ENCODE results near the gene GJB2. TPM values are rescaled to one million over a fixed set of nuclear protein-coding genes. Genes with fewer than 3 reads are reported as not detected.

GJB2 gene
- total RNA-seq, 1 donor from 2014 or later, result not detected

GRCh38 chr13:20148501-20149183 is 44.1 kb downstream of the GJB2 start:
- no peak overlapping the region for H3K27ac Mint-ChIP-seq (ENCODE audit: unreplicated experiment)
- no peaks in the 10 kb centered on the region for H3K9me3 Mint-ChIP-seq
- no peak for DNase-seq (ENCODE audit: low read depth, low spot score)
- H3K4me3 Mint-ChIP-seq, result no peak overlapping the region
- TF ChIP-seq, protein P1, sequence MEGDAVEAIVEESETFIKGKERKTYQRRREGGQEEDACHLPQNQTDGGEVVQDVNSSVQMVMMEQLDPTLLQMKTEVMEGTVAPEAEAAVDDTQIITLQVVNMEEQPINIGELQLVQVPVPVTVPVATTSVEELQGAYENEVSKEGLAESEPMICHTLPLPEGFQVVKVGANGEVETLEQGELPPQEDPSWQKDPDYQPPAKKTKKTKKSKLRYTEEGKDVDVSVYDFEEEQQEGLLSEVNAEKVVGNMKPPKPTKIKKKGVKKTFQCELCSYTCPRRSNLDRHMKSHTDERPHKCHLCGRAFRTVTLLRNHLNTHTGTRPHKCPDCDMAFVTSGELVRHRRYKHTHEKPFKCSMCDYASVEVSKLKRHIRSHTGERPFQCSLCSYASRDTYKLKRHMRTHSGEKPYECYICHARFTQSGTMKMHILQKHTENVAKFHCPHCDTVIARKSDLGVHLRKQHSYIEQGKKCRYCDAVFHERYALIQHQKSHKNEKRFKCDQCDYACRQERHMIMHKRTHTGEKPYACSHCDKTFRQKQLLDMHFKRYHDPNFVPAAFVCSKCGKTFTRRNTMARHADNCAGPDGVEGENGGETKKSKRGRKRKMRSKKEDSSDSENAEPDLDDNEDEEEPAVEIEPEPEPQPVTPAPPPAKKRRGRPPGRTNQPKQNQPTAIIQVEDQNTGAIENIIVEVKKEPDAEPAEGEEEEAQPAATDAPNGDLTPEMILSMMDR (conservative IDR thresholded peaks at IDR 0.05), result no peak
- H3K4me1 Mint-ChIP-seq, result peaks cover 10% of the 10 kb centered on the region
- H3K36me3 Mint-ChIP-seq (ENCODE audit: low read depth), result no peaks in the 10 kb centered on the region
- peaks cover 22% of the 10 kb centered on the region for H3K27me3 Mint-ChIP-seq (ENCODE audit: low read depth)

DNA sequence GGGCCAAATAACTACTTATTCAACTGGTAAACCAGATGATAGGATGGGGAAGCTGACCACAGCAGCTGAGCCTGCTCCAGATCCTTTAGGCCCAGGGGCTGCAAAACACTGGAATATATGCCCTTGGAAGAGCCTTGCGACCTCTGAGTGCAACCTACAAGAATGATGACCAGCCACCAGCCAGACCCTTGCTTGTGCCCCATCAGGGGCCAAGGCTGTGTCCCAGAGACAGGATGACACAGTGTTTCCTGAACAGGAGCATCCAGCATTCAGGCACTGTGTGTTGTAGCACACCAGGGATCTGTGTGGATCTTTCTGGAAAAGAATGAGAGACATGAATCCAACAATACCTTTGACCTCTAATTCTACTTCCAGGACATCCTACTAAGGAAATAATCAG is 46.4 kb downstream of the GJB2 start:
- H3K4me3 Mint-ChIP-seq, result no peak overlapping the region
- no peak overlapping the region for H3K27ac Mint-ChIP-seq (ENCODE audit: unreplicated experiment)
- DNase-seq (ENCODE audit: low read depth, low spot score), result no peak
- peaks cover 10% of the 10 kb centered on the region for H3K27me3 Mint-ChIP-seq (ENCODE audit: low read depth)
- no peaks in the 10 kb centered on the region for H3K36me3 Mint-ChIP-seq (ENCODE audit: low read depth)
- H3K9me3 Mint-ChIP-seq, result no peaks in the 10 kb centered on the region
- peaks cover 10% of the 10 kb centered on the region for H3K4me1 Mint-ChIP-seq
- TF ChIP-seq, protein P1 (conservative IDR thresholded peaks at IDR 0.05), result no peak

DNA sequence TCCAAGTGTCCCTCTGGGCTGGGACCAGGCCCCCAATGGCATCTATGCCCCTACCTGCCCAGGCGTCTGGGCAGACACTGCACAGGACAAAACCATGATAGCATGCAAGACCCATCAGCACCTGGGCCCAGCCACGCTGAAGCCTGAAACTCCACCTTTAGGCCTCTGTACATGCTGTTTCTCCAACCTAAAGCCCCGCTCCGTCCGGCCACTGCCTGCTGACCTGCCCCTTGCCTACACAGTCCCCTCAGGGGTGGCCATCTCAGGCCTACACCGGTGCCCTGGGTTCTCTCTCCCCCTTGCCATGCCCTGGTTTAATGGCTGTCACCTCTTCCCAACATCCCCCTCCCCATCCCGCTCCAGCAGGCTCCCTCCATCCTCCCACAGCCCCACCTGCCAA is 47.2 kb downstream of the GJB2 start:
- peaks cover 10% of the 10 kb centered on the region for H3K4me1 Mint-ChIP-seq
- H3K4me3 Mint-ChIP-seq, result no peak overlapping the region
- no peaks in the 10 kb centered on the region for H3K36me3 Mint-ChIP-seq (ENCODE audit: low read depth)
- H3K27me3 Mint-ChIP-seq (ENCODE audit: low read depth), result peaks cover 10% of the 10 kb centered on the region
- no peaks in the 10 kb centered on the region for H3K9me3 Mint-ChIP-seq
- DNase-seq (ENCODE audit: low read depth, low spot score), result no peak
- H3K27ac Mint-ChIP-seq (ENCODE audit: unreplicated experiment), result no peak overlapping the region
- TF ChIP-seq, protein P1 (conservative IDR thresholded peaks at IDR 0.05), result no peak

- no peaks in the 10 kb centered on the region for H3K4me1 Mint-ChIP-seq
- no peaks in the 10 kb centered on the region for H3K9me3 Mint-ChIP-seq
- H3K36me3 Mint-ChIP-seq (ENCODE audit: low read depth), result no peaks in the 10 kb centered on the region
- no peak overlapping the region for H3K27ac Mint-ChIP-seq (ENCODE audit: unreplicated experiment)
- no peak for DNase-seq (ENCODE audit: low read depth, low spot score)
- TF ChIP-seq, protein P1 (conservative IDR thresholded peaks at IDR 0.05), result no peak
- peaks cover 4% of the 10 kb centered on the region for H3K27me3 Mint-ChIP-seq (ENCODE audit: low read depth)
- H3K4me3 Mint-ChIP-seq, result no peak overlapping the region
Measured at GRCh38 chr13:20144141-20144850, 48.4 kb downstream of the GJB2 start.

DNA sequence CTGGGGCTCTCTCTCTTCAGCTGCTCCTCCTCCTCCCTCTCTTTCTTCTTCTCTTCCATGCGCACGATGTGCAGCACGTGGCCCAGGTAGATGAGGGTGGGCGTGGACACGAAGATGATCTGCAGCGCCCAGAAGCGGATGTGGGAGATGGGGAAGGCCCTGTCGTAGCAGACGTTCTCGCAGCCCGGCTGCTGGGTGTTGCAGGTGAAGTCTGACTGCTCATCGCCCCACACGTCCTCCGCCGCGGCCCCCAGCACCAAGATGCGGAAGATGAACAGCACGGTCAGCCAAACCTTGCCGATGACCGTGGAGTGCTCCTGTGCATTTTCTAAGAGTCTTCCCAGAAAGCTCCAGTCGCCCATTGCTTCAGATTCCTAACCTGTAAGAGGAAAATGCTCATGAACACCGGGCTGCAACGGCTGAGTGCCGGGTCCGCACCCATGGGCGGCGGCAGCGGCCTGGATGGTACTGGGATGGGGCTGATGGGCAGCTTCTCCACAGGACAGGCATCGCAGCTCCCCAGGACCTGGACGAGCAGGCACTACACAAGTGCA is 49.7 kb downstream of the GJB2 start:
- peaks cover 10% of the 10 kb centered on the region for H3K27me3 Mint-ChIP-seq (ENCODE audit: low read depth)
- TF ChIP-seq, protein P1 (conservative IDR thresholded peaks at IDR 0.05), result no peak
- H3K4me1 Mint-ChIP-seq, result no peaks in the 10 kb centered on the region
- H3K9me3 Mint-ChIP-seq, result no peaks in the 10 kb centered on the region
- no peaks in the 10 kb centered on the region for H3K36me3 Mint-ChIP-seq (ENCODE audit: low read depth)
- no peak for DNase-seq (ENCODE audit: low read depth, low spot score)
- H3K27ac Mint-ChIP-seq (ENCODE audit: unreplicated experiment), result no peak overlapping the region
- H3K4me3 Mint-ChIP-seq, result no peak overlapping the region

Data from neural crest cell (in vitro differentiated cells).